ENCODE results near the gene GRK5. TPM values are rescaled to one million over a fixed set of nuclear protein-coding genes. Genes with fewer than 3 reads are reported as not detected.

Gene GRK5
- total RNA-seq, 2 donors from 2014 or later, result 85.3 to 90.2 TPM

DNA sequence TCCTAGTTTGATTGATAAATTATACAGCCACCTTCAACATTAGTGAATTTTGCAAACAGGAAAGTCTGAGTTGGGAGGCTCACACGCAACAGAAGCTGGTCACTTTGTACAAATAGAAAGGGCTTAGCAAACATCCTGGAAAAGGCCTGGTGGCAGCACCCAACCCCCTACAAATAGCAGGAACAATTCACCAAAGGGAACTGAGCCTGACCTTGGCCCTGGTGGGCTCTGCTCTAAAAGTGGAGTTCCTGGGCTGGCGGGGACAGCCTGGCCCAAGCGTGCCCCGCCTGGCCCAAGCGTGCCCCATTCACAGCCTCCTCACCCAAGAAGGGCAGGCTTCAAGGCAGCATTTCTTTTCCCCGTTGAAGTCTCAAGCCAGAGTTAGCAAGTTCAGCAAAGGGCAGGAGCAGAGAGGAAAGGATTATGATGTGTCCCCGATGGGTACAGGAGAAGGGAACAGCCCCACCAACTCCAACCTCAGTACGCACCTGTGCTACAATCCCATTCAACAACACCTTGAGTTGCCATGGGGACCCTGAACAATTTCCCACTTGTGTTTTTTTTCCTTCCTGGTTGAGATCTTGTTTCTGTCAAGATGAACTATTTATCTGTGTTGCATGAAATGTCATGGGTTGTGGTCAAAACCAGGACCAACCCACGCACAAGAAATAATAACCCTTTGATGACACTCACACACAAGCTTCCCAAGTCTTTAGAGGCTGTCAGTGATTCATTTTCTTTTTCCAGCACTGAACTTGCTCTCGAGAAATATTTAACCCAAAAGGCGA, 291.7 kb downstream of the GRK5 start:
- no peak overlapping the region for H3K27ac ChIP-seq
- H3K4me1 ChIP-seq (ENCODE audit: control insufficient read depth in 1 of 2, low read depth in 2 of 2), result peaks cover 0 to 9% of the 10 kb centered on the region in 2 donors
- no peak overlapping the region for H3K4me3 ChIP-seq
- H3K36me3 ChIP-seq, result peaks cover 6% of the 10 kb centered on the region
- DNase-seq (ENCODE audit: low spot score) (no peak), ATAC-seq (ENCODE audit: insufficient number of reproducible peaks, low FRiP score, low read depth) (no peak)
- TF ChIP-seq CTCF (IDR thresholded peaks at IDR 0.05), result no peak
- H3K27me3 ChIP-seq (replicated peaks; ENCODE audit: insufficient read depth), result no peaks in the 10 kb centered on the region
- H3K9me3 ChIP-seq, result no peaks in the 10 kb centered on the region

DNA sequence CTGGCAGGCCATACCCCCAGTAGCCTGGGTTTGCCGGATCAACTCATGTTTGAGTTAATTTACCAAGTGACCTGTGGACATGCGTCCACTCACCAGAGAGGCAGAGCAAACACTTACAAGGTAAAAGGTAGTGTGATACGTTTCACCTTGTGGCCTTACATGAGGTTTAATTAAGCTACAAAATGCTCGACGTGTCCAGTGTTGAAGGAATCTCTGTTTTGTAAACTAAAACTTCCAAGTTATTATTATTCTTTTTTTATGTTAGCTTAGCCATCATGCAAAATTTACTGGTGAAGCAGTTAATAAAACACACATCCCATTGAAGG, 292.3 kb downstream of the GRK5 start:
- H3K9me3 ChIP-seq, result no peaks in the 10 kb centered on the region

DNA sequence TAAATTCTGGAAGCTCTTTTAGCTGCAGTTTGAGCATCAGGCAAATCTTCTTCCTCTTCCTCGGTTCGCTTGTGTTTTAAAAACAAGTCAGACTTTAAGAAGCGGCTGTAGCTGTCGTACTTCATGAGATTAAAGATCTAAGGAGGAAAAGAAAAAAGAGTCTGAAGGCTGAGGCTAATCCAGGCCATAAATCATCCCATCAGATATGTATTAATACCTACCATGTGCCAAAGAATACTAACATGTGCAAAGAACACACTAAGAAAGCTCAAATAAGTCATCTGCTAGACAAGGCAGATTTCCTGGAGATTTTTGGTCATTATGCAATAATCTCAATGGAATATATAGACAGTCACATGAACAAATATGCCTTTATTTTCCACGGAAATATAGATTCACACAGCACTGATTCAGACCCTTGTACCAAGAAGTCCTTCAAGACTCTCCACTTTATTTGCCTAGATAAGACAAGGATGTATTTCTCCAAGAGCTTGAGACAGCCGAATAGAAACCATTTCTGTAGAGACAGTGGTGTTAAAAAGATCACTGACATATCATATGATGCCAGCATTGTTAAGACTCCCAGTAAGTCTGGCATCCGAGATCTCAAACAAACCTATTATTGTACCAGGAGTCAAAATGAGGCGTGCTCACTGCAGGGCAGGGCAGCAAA, 292.9 kb downstream of the GRK5 start:
- TF ChIP-seq CTCF (IDR thresholded peaks at IDR 0.05), result no peak
- peaks cover 6% of the 10 kb centered on the region for H3K36me3 ChIP-seq
- H3K27me3 ChIP-seq (replicated peaks; ENCODE audit: insufficient read depth), result no peaks in the 10 kb centered on the region
- H3K4me1 ChIP-seq (ENCODE audit: control insufficient read depth in 1 of 2, low read depth in 2 of 2), result no peaks in the 10 kb centered on the region
- H3K4me3 ChIP-seq, result no peak overlapping the region
- ATAC-seq (ENCODE audit: insufficient number of reproducible peaks, low FRiP score, low read depth) (no peak), DNase-seq (ENCODE audit: low spot score) (no peak)
- H3K27ac ChIP-seq, result no peak overlapping the region
- H3K9me3 ChIP-seq, result no peaks in the 10 kb centered on the region

More for the DNA sequence above, 292.3 kb downstream of the GRK5 start:
- TF ChIP-seq CTCF (IDR thresholded peaks at IDR 0.05), result no peak
- DNase-seq (ENCODE audit: low spot score), result no peak
- H3K27ac ChIP-seq, result no peak overlapping the region
- peaks cover 0 to 3% of the 10 kb centered on the region in 2 donors for H3K4me1 ChIP-seq (ENCODE audit: control insufficient read depth in 1 of 2, low read depth in 2 of 2)
- peaks cover 6% of the 10 kb centered on the region for H3K36me3 ChIP-seq
- H3K27me3 ChIP-seq (replicated peaks; ENCODE audit: insufficient read depth), result no peaks in the 10 kb centered on the region
- no peak overlapping the region for H3K4me3 ChIP-seq
- no peak for ATAC-seq (ENCODE audit: insufficient number of reproducible peaks, low FRiP score, low read depth)

DNA sequence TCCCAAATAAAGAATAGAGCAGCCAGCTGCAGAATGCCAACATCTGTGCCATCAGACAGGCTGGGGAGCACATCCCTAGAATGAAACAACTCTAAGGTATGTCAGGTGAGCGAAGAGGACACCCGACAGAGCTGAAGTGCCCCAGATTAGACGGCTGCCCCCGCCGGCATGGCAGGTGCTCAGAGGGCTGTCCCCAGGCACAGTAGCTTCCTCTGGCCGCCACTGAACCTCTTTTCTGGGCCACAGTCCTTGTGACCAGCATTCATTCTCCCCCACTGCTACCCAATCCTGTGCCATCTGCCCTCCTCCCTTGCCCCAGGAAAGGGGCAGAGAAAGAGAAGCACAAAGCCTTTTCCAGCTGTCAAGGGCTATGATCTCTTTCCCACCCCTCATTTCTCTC, 293.4 kb downstream of the GRK5 start:
- DNase-seq (ENCODE audit: low spot score), result no peak
- no peak for ATAC-seq (ENCODE audit: insufficient number of reproducible peaks, low FRiP score, low read depth)
- peaks cover 6% of the 10 kb centered on the region for H3K36me3 ChIP-seq
- H3K4me1 ChIP-seq (ENCODE audit: control insufficient read depth in 1 of 2, low read depth in 2 of 2), result no peaks in the 10 kb centered on the region
- no peak overlapping the region for H3K27ac ChIP-seq
- H3K4me3 ChIP-seq, result no peak overlapping the region
- no peaks in the 10 kb centered on the region for H3K27me3 ChIP-seq (replicated peaks; ENCODE audit: insufficient read depth)
- H3K9me3 ChIP-seq, result no peaks in the 10 kb centered on the region
- no peak for TF ChIP-seq CTCF (IDR thresholded peaks at IDR 0.05)

GRCh38 chr10:119501690-119502089, 294.3 kb downstream of the GRK5 start:
- DNase-seq (ENCODE audit: low spot score) (no peak), ATAC-seq (ENCODE audit: insufficient number of reproducible peaks, low FRiP score, low read depth) (no peak)
- Histone ChIP-seq H3K36me3 (peaks cover 6% of the 10 kb centered on the region), H3K4me3 (no peak overlapping the region), H3K4me1 (ENCODE audit: control insufficient read depth in 1 of 2, low read depth in 2 of 2) (no peaks in the 10 kb centered on the region), H3K27ac (no peak overlapping the region), H3K9me3 (no peaks in the 10 kb centered on the region), H3K27me3 (replicated peaks; ENCODE audit: insufficient read depth) (no peaks in the 10 kb centered on the region)
- no peak for TF ChIP-seq CTCF (IDR thresholded peaks at IDR 0.05)
